B cell (primary cell): ENCODE data around the gene CDKAL1. TPM values are rescaled to one million over a fixed set of nuclear protein-coding genes. Genes with fewer than 3 reads are reported as not detected.

Source experiments
- ATAC-seq: fragments of 200-7000 bp; cut with Tn5 transposase; one replicate; pipeline ENCODE4 v1.10.0; 2021; ENCODE audit warnings: low read depth, mild to moderate bottlenecking, moderate number of reproducible peaks, moderate library complexity
- CTCF ChIA-PET: fragments of 350-600 bp; sonication (Branson Sonifier 250); formaldehyde crosslinking; loops from one replicate; lab custom pipeline; 2021; ENCODE audit warnings: antibody characterized with exemption, inconsistent platforms; lab: Charles Lee
- POLR2A ChIA-PET: fragments of 350-600 bp; sonication (Branson Sonifier 250); formaldehyde crosslinking; loops from one replicate; lab custom pipeline; 2021; ENCODE audit warnings: antibody characterized with exemption; lab: Charles Lee
- DNase-seq: peaks from one replicate; pipeline ENCODE4 v3.0.0; 2013
- H2AFZ ChIP-seq: 2 replicates; pipeline ENCODE4 v1.6.1; 2012; ENCODE audit warnings: mild to moderate bottlenecking, low read depth, low read length; ENCODE audit not compliant: insufficient read depth, poor library complexity, severe bottlenecking
- H3K27ac ChIP-seq, 2 donors: 1 replicate in 1 of 2; 2 replicates in 1 of 2; pipeline ENCODE4 v1.5.1; 2012 to 2013; ENCODE audit warnings: low read length in 2 of 2, mild to moderate bottlenecking in 2 of 2, moderate library complexity in 1 of 2
- H3K27me3 ChIP-seq, 4 experiments: fragments of 200-600 bp in 1 of 4; sonication (generic) in 1 of 4; replicated peaks in 1 of 4; 1 replicate in 2 of 4; 2 replicates in 2 of 4; pipeline versions ENCODE4 v1.6.1 to v1.7.0; 2013 to 2016; ENCODE audit warnings: low read length in 3 of 4, mild to moderate bottlenecking in 2 of 4, mixed read lengths in 1 of 4, moderate library complexity in 1 of 4; ENCODE audit not compliant: insufficient read depth in 4 of 4, control insufficient read depth in 3 of 4; ENCODE audit errors: control extremely low read depth in 1 of 4
- H3K36me3 ChIP-seq, 2 experiments: replicated peaks in 1 of 2; 1 replicate in 1 of 2; 2 replicates in 1 of 2; pipeline versions ENCODE4 v1.6.1 to v1.7.1; 2013; ENCODE audit warnings: low read length in 1 of 2; ENCODE audit not compliant: insufficient read depth in 2 of 2, control insufficient read depth in 1 of 2; ENCODE audit errors: control extremely low read depth in 1 of 2, extremely low read depth in 1 of 2
- H3K4me1 ChIP-seq, 2 donors: fragments of 200-600 bp in 1 of 2; sonication (generic) in 1 of 2; 1 replicate in 1 of 2; 2 replicates in 1 of 2; pipeline versions ENCODE4 v1.5.1 to v1.6.1; 2013 to 2017; ENCODE audit warnings: low read length in 2 of 2; ENCODE audit not compliant: control insufficient read depth in 2 of 2, insufficient read depth in 2 of 2
- H3K4me2 ChIP-seq: replicated peaks from 2 replicates; pipeline ENCODE3; 2012; ENCODE audit warnings: mild to moderate bottlenecking, low read depth, low read length; ENCODE audit not compliant: poor library complexity, severe bottlenecking
- H3K4me3 ChIP-seq, 5 experiments: fragments of 200-600 bp in 1 of 5; sonication (generic) in 1 of 5; 1 replicate in 3 of 5; 2 replicates in 2 of 5; pipeline versions ENCODE4 v1.5.1 to v1.7.0; 2011 to 2016; ENCODE audit warnings: low read length in 4 of 5, mild to moderate bottlenecking in 4 of 5, low read depth in 2 of 5, control low read depth in 1 of 5, moderate library complexity in 1 of 5; ENCODE audit not compliant: insufficient read depth in 1 of 5; ENCODE audit errors: control extremely low read depth in 1 of 5, extremely low read depth in 1 of 5
- H3K79me2 ChIP-seq: fragments of 200-600 bp; sonication (generic); one replicate; pipeline ENCODE4 v1.6.0; 2016; ENCODE audit warnings: low read length; ENCODE audit not compliant: control insufficient read depth, insufficient read depth
- H3K9ac ChIP-seq: fragments of 200-600 bp; sonication (generic); 2 replicates; pipeline ENCODE4 v1.6.1; 2017; ENCODE audit warnings: mild to moderate bottlenecking, low read length, moderate library complexity
- H3K9me3 ChIP-seq, 3 donors: one replicate each; pipeline versions ENCODE4 v1.6.1 to v1.7.1; 2013; ENCODE audit warnings: low read length in 2 of 3; ENCODE audit not compliant: control insufficient read depth in 2 of 3, insufficient read depth in 1 of 3; ENCODE audit errors: control extremely low read depth in 1 of 3
- H4K20me1 ChIP-seq: 2 replicates; pipeline ENCODE4 v1.6.0; 2012; ENCODE audit warnings: mild to moderate bottlenecking, low read length; ENCODE audit not compliant: insufficient read depth, control insufficient read depth, poor library complexity, severe bottlenecking
- H3K27ac Mint-ChIP-seq: one replicate; pipeline ENCODE4 v1.8.0; 2021; ENCODE audit warnings: mixed read lengths
- H3K27me3 Mint-ChIP-seq: one replicate; pipeline ENCODE4 v1.8.0; 2021; ENCODE audit warnings: mixed read lengths
- H3K4me1 Mint-ChIP-seq: one replicate; pipeline ENCODE4 v1.8.0; 2021; ENCODE audit warnings: mixed read lengths
- H3K4me3 Mint-ChIP-seq: one replicate; pipeline ENCODE4 v1.8.0; 2021; ENCODE audit warnings: mixed read lengths
- H3K9me3 Mint-ChIP-seq: one replicate; pipeline ENCODE4 v1.8.0; 2022; ENCODE audit warnings: mixed read lengths; ENCODE audit not compliant: insufficient read depth
- CTCF ChIP-seq: fragments of 200-600 bp; IDR thresholded peaks from one replicate; pipeline ENCODE4 v1.8.0; 2022; ENCODE audit warnings: antibody characterized with exemption, mild to moderate bottlenecking
- EZH2 ChIP-seq: IDR thresholded peaks from 2 replicates; pipeline ENCODE4 v1.6.1; 2012; ENCODE audit warnings: borderline replicate concordance, low read depth, mild to moderate bottlenecking, moderate library complexity, low read length; ENCODE audit not compliant: insufficient read depth, poor library complexity, severe bottlenecking
- WGBS: methylation state at CpG from one replicate; pipeline ENCODE4 v1.1.5; 2013; ENCODE audit warnings: missing lambda C conversion rate; ENCODE audit not compliant: insufficient coverage; 5-methylcytosine and 5-hydroxymethylcytosine counted together
- intact Hi-C: fragments of 100-400 bp; cut with micrococcal nuclease; formaldehyde crosslinking; loops from one replicate; pipeline ENCODE4 v1.10.0; 2022
- polyA plus RNA-seq: library from polyadenylated mRNA; depleted of rRNA; stranded (reverse); fragments of >200 nt; gene quantifications from 2 replicates; pipeline ENCODE4 v1.2.3, GENCODE V29; 2012
- total RNA-seq, 2 donors: library from RNA; stranded (reverse); fragments of 120-200 nt in 1 of 2; gene quantifications; 1 replicate in 1 of 2; 2 replicates in 1 of 2; pipeline versions ENCODE4 v1.2.3 to v1.2.4, GENCODE V29; 2013 to 2022

CDKAL1 gene
- total and polyA plus RNA-seq, 2 donors (not counting 1 experiment from before 2014, with no cell fraction given), result 6.1 to 33.3 TPM

GRCh38 chr6:20486641-20487040 lies 47.6 kb upstream of the CDKAL1 start:
- H2AFZ ChIP-seq, result no peak overlapping the region
- no peak overlapping the region for H3K4me3 ChIP-seq
- H3K9me3 ChIP-seq, result no peaks in the 10 kb centered on the region
- peaks cover 0 to 38% of the 10 kb centered on the region in 2 experiments for H3K36me3 ChIP-seq
- Mint-ChIP-seq H3K27me3 (no peaks in the 10 kb centered on the region), H3K9me3 (no peaks in the 10 kb centered on the region), H3K4me3 (no peak overlapping the region), H3K27ac (no peak overlapping the region), H3K4me1 (no peaks in the 10 kb centered on the region)
- DNase-seq, result no peak
- no peak overlapping the region for H3K9ac ChIP-seq
- no peak overlapping the region for H3K27ac ChIP-seq
- POLR2A ChIA-PET, result no interaction called here
- H4K20me1 ChIP-seq, result no peaks in the 10 kb centered on the region
- intact Hi-C loops, result no loop called here
- ATAC-seq, result no peak
- H3K27me3 ChIP-seq, result no peaks in the 10 kb centered on the region
- no peaks in the 10 kb centered on the region for H3K79me2 ChIP-seq
- TF ChIP-seq EZH2, result no peak
- H3K4me2 ChIP-seq, result no peak overlapping the region
- no peaks in the 10 kb centered on the region for H3K4me1 ChIP-seq
- CTCF ChIA-PET, result no interaction called here
- 100% methylated on average over 1 of the region's 4 CpGs for WGBS

- no peak overlapping the region for H3K4me2 ChIP-seq
- no peaks in the 10 kb centered on the region for H3K79me2 ChIP-seq
- H3K27me3 Mint-ChIP-seq, result no peaks in the 10 kb centered on the region
- H3K27ac ChIP-seq, result no peak overlapping the region
- H3K27ac Mint-ChIP-seq, result no peak overlapping the region
- H3K4me1 Mint-ChIP-seq, result no peaks in the 10 kb centered on the region
- H2AFZ ChIP-seq, result no peak overlapping the region
- no peaks in the 10 kb centered on the region for H3K9me3 Mint-ChIP-seq
- intact Hi-C loops, result no loop called here
- H3K4me3 ChIP-seq, result no peak overlapping the region
- DNase-seq (no peak), ATAC-seq (no peak)
- H3K36me3 ChIP-seq, result peaks cover 0 to 34% of the 10 kb centered on the region in 2 experiments
- no peak overlapping the region for H3K4me3 Mint-ChIP-seq
- CTCF ChIA-PET, result interaction anchor here (1.0 kb wide), 1 partner anchor 83 kb away, joined by 3 read pairs; no protein-coding TSS in a partner anchor
- H3K27me3 ChIP-seq, result no peaks in the 10 kb centered on the region
- H3K9ac ChIP-seq, result no peak overlapping the region
- TF ChIP-seq EZH2, result no peak
- no peak for TF ChIP-seq CTCF
- H3K9me3 ChIP-seq, result no peaks in the 10 kb centered on the region
- 100% methylated on average over 1 of the region's 6 CpGs for WGBS
- no peaks in the 10 kb centered on the region for H4K20me1 ChIP-seq
- POLR2A ChIA-PET, result no interaction called here
- H3K4me1 ChIP-seq, result no peaks in the 10 kb centered on the region
These were observed 46.4 kb upstream of the CDKAL1 start for GRCh38 chr6:20487669-20488375.
